GM12801 (cell line): ENCODE data around the gene LRP2.

ENCODE experiments used
- CTCF ChIP-seq: IDR thresholded peaks from one replicate; pipeline ENCODE4 v1.5.1; 2011; ENCODE audit warnings: control low read depth; ENCODE audit not compliant: insufficient read length; ENCODE audit errors: extremely low read depth

The LRP2 gene

GRCh38 chr2:169086893-169087467 lies 275.4 kb downstream of the LRP2 start:
- no peak for TF ChIP-seq CTCF

DNA sequence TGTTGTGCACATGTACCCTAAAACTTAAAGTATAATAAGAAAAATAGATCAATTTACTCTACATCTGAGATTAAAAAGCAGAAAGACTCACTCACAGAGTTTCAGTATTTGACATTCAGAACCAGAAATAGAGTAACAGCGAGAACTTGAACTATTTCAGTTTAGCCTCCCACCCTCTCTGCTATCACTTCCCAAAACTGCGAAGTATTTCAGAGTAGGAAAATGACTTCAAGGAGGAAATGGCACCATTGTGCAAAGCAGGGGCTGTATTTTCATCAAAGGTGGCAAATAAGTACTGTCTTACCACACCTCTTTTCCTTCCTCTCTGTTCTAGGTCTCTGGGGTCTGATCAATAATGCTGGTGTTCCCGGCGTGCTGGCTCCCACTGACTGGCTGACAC lies 279.3 kb downstream of the LRP2 start:
- no peak for TF ChIP-seq CTCF

DNA sequence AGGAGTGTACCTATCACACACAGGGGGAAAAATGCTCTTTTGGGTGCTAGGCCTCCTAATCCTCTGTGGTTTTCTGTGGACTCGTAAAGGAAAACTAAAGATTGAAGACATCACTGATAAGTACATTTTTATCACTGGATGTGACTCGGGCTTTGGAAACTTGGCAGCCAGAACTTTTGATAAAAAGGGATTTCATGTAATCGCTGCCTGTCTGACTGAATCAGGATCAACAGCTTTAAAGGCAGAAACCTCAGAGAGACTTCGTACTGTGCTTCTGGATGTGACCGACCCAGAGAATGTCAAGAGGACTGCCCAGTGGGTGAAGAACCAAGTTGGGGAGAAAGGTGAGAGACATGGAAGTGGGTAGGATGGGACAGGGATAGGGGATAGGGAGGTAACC lies 280.8 kb downstream of the LRP2 start:
- TF ChIP-seq CTCF, result no peak

- no peak for TF ChIP-seq CTCF
Measured at GRCh38 chr2:169080250-169081069, 281.9 kb downstream of the LRP2 start.

- TF ChIP-seq CTCF, result no peak
Measured at GRCh38 chr2:169077674-169078240, 284.6 kb downstream of the LRP2 start.
